ENCODE results near the gene THSD4. TPM values are rescaled to one million over a fixed set of nuclear protein-coding genes. Genes with fewer than 3 reads are reported as not detected.

The THSD4 gene
- total RNA-seq, 1 donor from 2014 or later: 151 TPM

- DNase-seq (ENCODE audit: low spot score in 2 of 2): no peak
- H3K4me1 ChIP-seq: peaks cover 0 to 6% of the 10 kb centered on the region in 2 donors
- peak overlapping the region; percentile 77 to 86 for H3K4me3 ChIP-seq
- H3K27me3 ChIP-seq: no peaks in the 10 kb centered on the region
- intact Hi-C loops (cut with DNase I): loop anchor here (10.0 kb wide), 2 partner anchors 168 to 638 kb away; no protein-coding TSS in a partner anchor
- H3K9me3 ChIP-seq: no peaks in the 10 kb centered on the region
- peak overlapping the region; percentile 92 to 94 for H3K27ac ChIP-seq
- TF ChIP-seq, protein P1, sequence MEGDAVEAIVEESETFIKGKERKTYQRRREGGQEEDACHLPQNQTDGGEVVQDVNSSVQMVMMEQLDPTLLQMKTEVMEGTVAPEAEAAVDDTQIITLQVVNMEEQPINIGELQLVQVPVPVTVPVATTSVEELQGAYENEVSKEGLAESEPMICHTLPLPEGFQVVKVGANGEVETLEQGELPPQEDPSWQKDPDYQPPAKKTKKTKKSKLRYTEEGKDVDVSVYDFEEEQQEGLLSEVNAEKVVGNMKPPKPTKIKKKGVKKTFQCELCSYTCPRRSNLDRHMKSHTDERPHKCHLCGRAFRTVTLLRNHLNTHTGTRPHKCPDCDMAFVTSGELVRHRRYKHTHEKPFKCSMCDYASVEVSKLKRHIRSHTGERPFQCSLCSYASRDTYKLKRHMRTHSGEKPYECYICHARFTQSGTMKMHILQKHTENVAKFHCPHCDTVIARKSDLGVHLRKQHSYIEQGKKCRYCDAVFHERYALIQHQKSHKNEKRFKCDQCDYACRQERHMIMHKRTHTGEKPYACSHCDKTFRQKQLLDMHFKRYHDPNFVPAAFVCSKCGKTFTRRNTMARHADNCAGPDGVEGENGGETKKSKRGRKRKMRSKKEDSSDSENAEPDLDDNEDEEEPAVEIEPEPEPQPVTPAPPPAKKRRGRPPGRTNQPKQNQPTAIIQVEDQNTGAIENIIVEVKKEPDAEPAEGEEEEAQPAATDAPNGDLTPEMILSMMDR (IDR thresholded peaks at IDR 0.05): no peak
- H3K36me3 ChIP-seq: no peaks in the 10 kb centered on the region
Measured at GRCh38 chr15:71116366-71116765, 1.1 kb downstream of the THSD4 start.

DNA sequence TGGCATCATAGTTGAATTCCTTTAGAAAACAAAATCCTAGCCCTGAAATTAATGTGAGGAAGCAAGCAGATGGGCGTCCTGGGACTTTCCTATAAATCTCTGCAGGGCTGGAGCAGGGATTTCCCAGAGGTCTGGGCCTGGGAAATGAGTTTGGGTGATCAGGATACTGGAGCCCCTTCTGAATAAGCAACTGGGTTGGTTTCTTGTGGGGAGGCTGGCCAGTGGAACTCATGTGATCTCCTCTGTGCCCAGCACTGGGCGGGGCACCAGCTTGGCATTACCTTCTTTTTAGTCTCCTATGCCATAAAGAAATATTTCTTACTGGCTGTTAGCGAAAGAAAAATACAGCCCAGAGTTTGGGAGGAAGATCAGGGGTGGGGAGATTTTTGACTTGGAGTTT is 1.7 kb downstream of the THSD4 start:
- H3K4me1 ChIP-seq: peaks cover 0 to 8% of the 10 kb centered on the region in 2 donors
- H3K36me3 ChIP-seq: no peaks in the 10 kb centered on the region
- no peak for DNase-seq (ENCODE audit: low spot score in 2 of 2)
- H3K9me3 ChIP-seq: no peaks in the 10 kb centered on the region
- peak overlapping the region; percentile 77 to 86 for H3K4me3 ChIP-seq
- TF ChIP-seq, protein P1 (IDR thresholded peaks at IDR 0.05): no peak
- intact Hi-C loops (cut with DNase I): loop anchor here (10.0 kb wide), 2 partner anchors 168 to 638 kb away; no protein-coding TSS in a partner anchor
- peak overlapping the region; percentile 92 to 94 for H3K27ac ChIP-seq
- H3K27me3 ChIP-seq: no peaks in the 10 kb centered on the region

GRCh38 chr15:71117714-71118305 is 2.5 kb downstream of the THSD4 start:
- Histone ChIP-seq H3K4me1 (peaks cover 0 to 15% of the 10 kb centered on the region in 2 donors), H3K4me3 (no peak overlapping the region), H3K9me3 (no peaks in the 10 kb centered on the region), H3K27ac (peak overlapping the region; percentile 92 to 94), H3K36me3 (no peaks in the 10 kb centered on the region), H3K27me3 (no peaks in the 10 kb centered on the region)
- TF ChIP-seq, protein P1 (IDR thresholded peaks at IDR 0.05): no peak
- DNase-seq (ENCODE audit: low spot score in 2 of 2): no peak
- intact Hi-C loops (cut with DNase I): loop anchor here (10.0 kb wide), 2 partner anchors 167 to 637 kb away; no protein-coding TSS in a partner anchor

DNA sequence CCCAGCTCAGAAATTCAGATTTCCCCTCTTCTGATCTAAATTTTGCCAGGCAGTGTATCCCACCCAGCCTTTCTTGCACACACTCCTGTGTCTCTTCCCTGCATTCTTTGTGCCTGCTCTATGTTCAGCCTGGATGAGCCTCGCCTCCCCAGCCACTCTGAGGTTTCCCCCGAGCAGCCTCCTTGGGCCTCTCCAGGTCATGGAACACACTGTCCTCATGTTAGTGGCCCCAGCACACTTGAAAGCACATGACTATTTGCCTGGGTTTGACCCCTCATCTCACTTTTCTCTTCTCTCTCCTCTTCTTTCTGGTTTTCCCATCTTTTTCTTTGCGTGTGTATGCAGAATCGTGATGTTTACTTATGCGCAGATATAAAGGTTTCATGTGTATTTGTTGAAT is 3.1 kb downstream of the THSD4 start:
- Histone ChIP-seq H3K27ac (peak overlapping the region; percentile 92 to 94), H3K4me1 (peaks cover 0 to 18% of the 10 kb centered on the region in 2 donors), H3K36me3 (no peaks in the 10 kb centered on the region), H3K4me3 (no peak overlapping the region), H3K27me3 (no peaks in the 10 kb centered on the region), H3K9me3 (no peaks in the 10 kb centered on the region)
- TF ChIP-seq, protein P1 (IDR thresholded peaks at IDR 0.05): no peak
- intact Hi-C loops (cut with DNase I): loop anchor here (10.0 kb wide), 2 partner anchors 166 to 636 kb away; no protein-coding TSS in a partner anchor
- DNase-seq (ENCODE audit: low spot score in 2 of 2): no peak

- H3K27me3 ChIP-seq: no peaks in the 10 kb centered on the region
- H3K27ac ChIP-seq: peak overlapping the region in 1 of 2 donors; percentile 94
- no peaks in the 10 kb centered on the region for H3K36me3 ChIP-seq
- intact Hi-C loops (cut with DNase I): loop anchor here (10.0 kb wide), 2 partner anchors 166 to 636 kb away; no protein-coding TSS in a partner anchor
- peaks cover 0 to 21% of the 10 kb centered on the region in 2 donors for H3K4me1 ChIP-seq
- DNase-seq (ENCODE audit: low spot score in 2 of 2): no peak
- TF ChIP-seq, protein P1 (IDR thresholded peaks at IDR 0.05): no peak
- H3K9me3 ChIP-seq: no peaks in the 10 kb centered on the region
- no peak overlapping the region for H3K4me3 ChIP-seq
Measured at GRCh38 chr15:71118881-71119632, 3.8 kb downstream of the THSD4 start.

All from ascending aorta (tissue), 2 donors.